Uterus (tissue), 2 donors: Measurements from ENCODE around the gene PSMB7.

ENCODE experiments used
- CTCF ChIP-seq, 4 experiments: fragments of 200-600 bp in 2 of 4; fragments of 450-650 bp in 2 of 4; sonication (generic) in 2 of 4; IDR thresholded peaks; one replicate each; pipeline ENCODE4 v1.5.1; 2016 to 2019; ENCODE audit warnings: antibody characterized with exemption in 4 of 4, mild to moderate bottlenecking in 2 of 4, moderate library complexity in 1 of 4
- POLR2A ChIP-seq, 2 donors: fragments of 450-650 bp; IDR thresholded peaks; one replicate each; pipeline ENCODE4 v1.6.1; 2016; ENCODE audit warnings: antibody characterized with exemption in 2 of 2, mild to moderate bottlenecking in 1 of 2, moderate library complexity in 1 of 2

GRCh38 chr9:124375726-124376125 lies 39.5 kb downstream of the PSMB7 start:
- TF ChIP-seq POLR2A (IDR thresholded peaks at IDR 0.05) = no peak
- no peak for TF ChIP-seq CTCF (IDR thresholded peaks at IDR 0.05)
